Measurements from ENCODE around the gene PILRA. TPM values are rescaled to one million over a fixed set of nuclear protein-coding genes. Genes with fewer than 3 reads are reported as not detected.

Gene PILRA
- polyA plus RNA-seq, 3 donors = 3.4 to 3.7 (median 3.5) TPM

DNA sequence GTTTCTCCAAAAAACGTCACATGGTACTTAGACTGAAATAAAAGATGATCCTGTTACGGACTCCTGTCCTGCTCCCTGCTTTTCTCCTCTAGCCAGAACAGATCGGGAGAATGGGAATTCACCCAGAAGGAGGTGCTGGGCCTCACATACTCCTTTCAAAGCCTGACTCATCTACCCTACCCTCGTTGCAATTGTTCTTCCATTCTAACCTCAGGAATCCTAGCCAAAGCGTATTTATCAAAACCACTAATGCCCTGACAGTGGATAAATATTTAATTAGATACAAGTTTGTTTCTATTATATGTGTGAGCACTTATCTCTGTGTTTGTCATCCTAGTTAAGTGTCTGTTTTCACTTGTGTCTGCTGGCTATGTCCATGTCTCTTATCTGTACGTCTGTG, 33.5 kb downstream of the PILRA start:
- no peak for DNase-seq (ENCODE audit: low read depth in 3 of 3, low spot score in 2 of 3)

DNA sequence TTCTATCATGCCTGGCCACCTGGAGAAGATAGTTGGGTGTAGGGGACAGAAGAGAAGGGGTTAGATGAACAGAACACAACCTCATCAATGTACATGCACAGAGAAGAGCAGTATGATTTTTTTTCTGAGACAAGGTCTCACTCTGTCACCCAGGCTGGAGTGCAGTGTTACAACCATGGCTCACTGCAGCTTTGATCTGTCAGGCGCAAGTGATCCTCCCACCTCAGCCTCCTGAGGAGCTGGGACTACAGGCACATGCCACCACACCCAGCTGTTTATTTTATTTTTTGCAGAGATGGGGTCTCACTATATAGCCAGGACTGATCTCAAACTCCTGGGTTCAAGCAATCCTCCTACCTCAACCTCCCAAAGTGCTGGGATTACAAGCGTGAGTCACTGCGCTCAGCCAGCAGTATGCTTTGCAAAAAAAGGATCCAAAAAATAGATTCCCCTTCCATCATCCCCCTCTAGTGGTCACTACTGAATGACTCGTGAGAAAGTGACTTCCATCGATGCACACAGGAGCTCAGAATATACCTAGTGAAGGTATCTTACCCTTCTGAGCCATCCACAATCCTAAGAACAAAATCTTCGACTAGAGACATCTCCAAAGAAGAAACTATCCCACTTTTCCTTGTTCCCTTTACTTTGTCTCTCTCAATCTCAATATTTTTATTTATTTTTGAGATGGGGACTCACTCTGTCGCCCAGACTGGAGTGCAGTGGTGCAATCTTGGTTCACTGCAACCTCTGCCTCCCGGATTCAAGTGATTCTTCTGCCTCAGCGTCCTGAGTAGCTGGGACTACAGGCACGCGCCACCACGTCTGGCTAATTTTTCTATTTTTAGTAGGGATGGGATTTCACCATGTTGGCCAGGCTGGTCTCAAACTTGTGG, 34.2 kb downstream of the PILRA start:
- peak in 2 of 3 donors; percentile 50 to 55 for DNase-seq (ENCODE audit: low read depth in 3 of 3, low spot score in 2 of 3)

DNA sequence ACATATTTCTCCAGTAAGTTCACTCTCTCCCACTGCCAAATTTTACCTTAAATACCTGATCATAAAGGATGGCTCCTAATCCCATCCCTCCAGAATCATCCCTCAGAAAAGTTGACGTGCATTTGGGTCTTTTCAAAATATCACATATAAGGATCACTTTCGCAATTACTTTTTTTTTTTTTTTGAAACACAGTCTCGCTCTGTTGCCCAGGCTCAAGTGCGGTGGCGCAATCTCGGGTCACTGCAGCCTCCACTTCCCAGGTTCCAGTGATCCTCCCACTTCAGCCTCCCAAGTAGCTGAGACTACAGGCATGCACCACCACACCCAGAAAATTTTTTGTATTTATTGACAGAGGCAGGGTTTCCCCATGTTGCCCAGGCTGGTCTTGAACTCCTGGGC, 37.8 kb downstream of the PILRA start:
- no peak for DNase-seq (ENCODE audit: low read depth in 3 of 3, low spot score in 2 of 3)

DNA sequence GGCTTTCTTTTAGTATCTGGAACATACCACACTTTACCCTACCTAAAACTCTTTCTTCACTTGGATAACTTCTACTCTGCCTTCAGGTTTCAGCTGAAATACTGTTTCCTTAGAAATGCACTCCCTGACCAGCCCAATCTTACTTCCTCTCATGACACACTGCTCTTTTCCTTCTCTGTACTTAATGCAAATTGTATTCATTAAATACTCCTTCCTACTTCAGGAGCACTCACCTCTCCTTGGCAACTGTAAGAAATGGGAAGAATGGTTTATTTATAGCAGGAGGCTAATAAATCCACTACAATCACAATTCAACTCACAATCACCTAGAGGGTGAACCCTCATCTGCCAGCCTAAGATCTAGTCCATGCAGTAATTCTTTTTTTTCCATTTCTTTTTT, 40.1 kb downstream of the PILRA start:
- DNase-seq (ENCODE audit: low read depth in 3 of 3, low spot score in 2 of 3) = no peak

DNA sequence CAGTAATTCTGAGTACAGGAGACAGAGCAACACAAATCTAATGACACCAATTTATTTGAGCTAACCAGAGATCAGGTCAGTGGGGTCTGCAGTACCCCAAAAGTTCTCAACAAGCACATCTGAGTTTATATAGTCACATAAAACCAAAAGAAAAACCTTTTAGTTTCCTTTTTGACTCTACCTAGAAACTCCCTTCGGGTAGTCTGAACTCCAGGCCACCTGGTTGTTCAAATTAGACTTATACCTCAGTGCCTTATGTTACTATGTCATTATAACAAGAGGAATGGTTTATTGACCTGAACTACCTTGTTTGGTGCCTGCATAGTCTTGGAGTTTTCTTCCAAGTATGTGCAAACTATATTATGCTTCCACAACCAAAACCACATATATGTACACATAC, 40.6 kb downstream of the PILRA start:
- no peak for DNase-seq (ENCODE audit: low read depth in 3 of 3, low spot score in 2 of 3)

DNA sequence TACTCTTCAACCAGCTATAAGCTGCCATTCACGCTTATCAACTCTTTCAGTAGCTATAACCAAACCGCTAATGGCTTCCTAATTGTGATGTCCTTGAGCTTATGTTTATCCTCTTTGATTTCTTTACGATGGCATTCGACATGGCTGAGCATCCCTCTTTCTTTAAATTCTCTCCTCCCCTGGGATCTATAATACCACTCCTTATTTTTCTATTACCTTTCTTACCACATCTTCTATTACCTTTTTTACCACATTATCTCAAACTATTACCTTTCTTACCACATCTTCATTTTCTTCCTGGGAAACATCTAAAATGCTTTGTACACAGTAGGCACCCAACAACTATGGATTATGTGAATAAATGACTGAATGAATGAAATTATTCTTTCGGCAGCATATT, 42.2 kb downstream of the PILRA start:
- no peak for DNase-seq (ENCODE audit: low read depth in 3 of 3, low spot score in 2 of 3)

DNA sequence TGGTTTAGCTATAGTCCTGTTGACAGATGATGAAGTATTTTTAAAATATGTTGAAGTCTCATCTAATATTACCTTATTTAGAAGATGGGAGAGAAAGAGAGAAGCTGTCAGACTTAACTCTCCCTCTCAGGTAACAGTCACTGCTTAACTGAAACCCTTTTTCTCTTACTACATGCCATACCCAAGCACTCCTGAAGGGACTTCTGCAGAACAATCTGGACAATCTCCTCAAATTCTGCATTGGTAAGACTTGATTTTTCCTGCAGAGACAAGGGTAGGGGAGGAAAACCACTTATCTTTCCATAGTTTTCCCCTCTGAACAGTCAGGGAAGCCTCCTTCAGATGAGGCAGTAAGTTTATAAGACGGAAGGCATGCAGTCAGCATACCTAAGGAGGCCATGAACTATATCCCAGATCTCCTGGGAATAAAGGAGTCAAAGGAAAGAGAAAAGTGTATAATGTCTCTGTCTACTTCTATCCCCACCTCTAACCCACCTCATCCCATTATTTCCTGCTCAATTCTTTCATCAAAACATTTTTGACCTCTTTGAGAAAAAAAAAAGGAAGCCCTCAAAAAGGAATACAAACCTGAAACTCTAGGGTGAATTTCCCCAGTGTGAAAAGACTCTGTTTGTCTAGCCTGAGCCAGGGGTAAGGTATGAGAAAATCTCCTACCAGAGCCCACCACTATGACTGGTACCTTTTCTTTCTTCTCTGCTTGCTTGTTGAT, 45.8 kb downstream of the PILRA start:
- no peak for DNase-seq (ENCODE audit: low read depth in 3 of 3, low spot score in 2 of 3)

DNA sequence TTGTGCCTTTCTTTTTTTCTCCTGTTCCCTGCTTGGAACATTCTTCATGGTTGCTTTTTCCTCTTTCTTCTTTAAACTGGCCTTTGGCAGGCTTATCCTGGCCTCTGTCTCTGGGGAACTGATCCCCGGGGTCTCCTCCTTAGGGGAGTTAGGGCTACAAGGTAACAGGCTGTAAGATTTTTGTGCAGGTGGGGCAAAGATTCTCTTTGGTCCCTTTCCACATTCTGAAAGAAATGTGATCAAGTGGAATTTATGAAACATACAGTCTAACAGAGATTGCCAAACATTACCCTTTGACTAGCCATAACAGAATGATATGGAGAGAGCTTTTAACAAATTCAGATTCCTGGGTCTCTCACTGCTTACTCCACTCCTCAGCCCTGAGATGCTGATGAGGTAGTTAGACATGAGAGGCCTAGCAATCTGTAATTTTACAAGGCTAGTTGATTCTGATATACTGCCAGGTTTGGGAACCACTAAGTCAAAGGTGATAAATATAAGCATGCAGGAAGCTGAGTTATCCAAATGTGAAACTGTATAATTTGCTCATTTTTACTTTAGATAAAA, 46.5 kb downstream of the PILRA start:
- DNase-seq (ENCODE audit: low read depth in 3 of 3, low spot score in 2 of 3) = no peak

DNA sequence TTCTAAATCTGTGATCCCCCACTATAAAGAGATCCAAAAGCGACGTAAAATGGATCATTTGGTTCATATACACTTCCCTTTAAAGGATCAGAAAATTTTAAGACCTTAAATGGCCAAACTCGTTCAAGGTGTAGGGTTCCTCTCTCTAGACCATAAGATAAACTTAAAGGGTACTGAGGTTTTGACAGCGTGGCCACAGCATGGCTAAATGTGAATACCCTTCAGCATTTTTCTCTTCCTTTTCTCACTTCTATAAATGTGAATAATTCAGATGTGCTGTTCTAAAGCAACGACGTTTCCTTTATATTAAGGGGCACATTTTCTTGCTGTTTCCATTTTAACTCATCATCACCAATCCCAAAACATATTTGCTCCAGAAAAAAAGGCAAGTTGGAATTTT, 50.0 kb downstream of the PILRA start:
- no peak for DNase-seq (ENCODE audit: low read depth in 3 of 3, low spot score in 2 of 3)

DNA sequence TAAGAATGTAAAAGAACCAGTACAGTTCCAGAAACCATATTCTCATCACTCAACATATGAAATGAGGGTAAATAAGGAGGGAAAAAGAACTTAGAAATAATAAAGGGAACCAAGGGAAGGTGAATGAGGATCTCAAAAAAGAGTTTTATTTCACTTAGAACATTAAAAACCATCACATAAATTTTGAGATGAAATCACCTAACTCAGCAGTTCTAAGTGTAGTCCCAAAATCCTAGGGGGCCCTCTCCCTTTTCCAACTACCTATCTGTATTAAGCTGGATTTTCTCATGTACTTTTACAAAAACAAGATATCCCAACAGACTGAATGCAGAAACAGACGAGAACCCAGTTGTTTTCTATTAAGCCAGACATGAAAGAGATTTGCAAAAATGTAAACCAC, 52.1 kb downstream of the PILRA start:
- no peak for DNase-seq (ENCODE audit: low read depth in 3 of 3, low spot score in 2 of 3)

DNA sequence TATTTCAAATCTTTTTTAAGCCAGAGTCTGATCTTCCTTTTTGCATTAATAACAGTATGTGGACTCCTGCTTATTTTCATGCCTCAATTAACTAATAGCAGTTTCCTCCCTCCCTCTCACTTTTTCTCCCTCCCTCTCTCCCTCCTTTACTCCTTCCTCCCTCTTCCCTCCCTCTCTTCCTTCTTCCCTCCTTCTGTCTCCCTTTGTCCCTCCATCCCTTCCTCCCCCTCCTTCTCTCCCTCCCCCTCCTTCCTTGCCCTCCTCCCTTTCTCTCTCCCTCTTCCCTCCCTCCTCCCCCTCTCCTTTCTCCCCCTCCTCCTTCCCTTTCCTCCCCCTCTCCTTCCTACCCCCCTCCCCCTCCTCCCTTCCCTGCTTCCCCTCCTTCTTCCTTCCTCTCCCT, 53.2 kb downstream of the PILRA start:
- no peak for DNase-seq (ENCODE audit: low read depth in 3 of 3, low spot score in 2 of 3)

DNA sequence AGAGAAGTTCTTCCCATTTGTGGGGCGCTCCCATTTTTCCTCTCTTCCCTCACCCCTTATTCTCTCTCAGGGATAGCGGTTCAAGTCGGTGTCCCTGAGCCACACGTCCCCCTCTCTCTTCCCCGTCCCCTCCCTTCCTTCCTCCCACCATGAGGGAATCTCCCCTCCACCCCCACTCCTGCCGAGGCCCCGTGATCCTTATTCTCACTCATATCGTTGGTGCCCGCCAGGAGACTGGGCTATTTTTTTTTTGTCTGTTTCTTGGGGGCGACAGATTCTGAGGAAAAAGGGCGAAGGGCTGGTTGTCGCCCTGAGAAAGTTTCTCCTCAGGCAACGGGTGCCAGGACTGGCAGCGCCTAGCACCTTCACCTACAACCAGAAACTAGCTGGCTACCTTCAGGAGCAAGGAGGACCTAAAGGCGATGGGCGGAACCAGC, 54.5 kb downstream of the PILRA start:
- no peak for DNase-seq (ENCODE audit: low read depth in 3 of 3, low spot score in 2 of 3)

DNA sequence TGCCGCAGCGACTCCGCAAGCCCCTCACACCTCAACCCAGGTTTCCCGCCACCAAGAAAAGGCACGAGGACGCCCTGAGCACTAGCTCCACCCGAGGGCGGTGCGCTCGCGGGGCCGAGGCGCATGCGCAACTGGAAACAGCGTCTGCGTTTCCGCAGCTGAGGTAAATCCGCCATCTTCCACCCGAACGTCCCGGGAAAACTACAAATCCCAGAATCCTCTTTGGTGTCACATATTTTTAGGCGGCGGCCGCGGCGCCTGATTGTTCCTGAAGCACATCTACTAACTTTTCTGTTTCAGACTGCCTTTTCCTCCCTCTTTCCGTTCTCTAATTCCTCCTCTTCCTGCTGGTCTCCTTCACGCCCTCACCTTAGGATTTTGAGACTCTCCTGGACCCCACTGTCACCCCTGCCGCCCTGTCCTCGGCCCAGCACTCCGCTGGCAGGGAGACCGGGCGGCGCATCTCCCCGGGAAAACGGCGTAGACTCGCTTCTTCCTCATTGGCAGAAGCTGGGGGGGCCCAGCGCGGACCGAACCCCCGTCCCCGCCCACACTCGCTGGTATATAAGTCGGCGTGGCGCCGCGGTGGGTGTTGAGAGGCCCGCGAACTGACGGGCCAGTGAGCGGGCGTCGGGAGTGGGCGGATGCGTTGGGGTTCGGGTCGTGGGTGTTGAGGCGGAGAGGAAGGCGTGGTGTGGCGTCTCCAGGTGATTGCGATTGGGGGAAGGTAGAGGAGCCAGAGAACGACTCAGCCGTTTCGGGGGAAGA, 55.1 kb downstream of the PILRA start, which contains the start of gene ZCWPW1:
TSS of gene ZCWPW1 (minus strand) at position 505 of the 768 bp plus-strand sequence. CDS start 8,054 bp downstream, outside the sequence.
- DNase-seq (ENCODE audit: low read depth in 3 of 3, low spot score in 2 of 3) = peak; percentile 95 to 96 (median 95)

DNA sequence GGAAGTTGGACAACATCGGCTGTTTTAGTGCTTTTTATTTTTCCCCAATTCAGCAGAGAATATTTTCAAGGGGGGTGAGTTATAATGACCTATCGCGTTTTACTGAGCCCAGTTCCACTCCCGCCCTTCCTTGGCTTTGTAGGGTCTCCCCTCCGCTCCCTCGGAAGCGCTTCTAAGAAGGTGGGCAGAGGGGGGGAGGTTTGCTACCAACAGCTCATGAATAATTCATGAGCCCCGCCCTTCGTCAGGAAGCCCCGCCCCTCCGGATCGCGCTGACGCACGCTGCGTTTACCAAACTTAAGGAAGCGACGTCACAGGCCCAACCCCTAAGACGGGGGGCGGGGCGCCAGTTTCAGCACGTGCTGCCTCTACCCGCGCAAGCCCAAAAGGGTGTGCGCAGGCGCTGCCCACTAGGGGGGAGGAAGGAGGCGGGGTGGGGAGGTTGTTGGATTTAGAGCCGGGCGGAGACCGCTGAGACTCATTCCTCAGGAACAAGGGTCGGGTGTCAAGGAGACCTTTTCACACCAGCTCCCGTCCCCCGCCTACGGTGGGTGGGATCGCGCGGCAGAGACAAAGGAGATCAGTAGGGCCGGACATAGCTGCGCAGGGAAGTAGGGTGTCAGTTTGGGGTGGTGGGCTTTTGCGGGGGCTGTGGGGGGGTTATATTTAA, 55.8 kb downstream of the PILRA start:
- peak; percentile 99 for DNase-seq (ENCODE audit: low read depth in 3 of 3, low spot score in 2 of 3)

DNA sequence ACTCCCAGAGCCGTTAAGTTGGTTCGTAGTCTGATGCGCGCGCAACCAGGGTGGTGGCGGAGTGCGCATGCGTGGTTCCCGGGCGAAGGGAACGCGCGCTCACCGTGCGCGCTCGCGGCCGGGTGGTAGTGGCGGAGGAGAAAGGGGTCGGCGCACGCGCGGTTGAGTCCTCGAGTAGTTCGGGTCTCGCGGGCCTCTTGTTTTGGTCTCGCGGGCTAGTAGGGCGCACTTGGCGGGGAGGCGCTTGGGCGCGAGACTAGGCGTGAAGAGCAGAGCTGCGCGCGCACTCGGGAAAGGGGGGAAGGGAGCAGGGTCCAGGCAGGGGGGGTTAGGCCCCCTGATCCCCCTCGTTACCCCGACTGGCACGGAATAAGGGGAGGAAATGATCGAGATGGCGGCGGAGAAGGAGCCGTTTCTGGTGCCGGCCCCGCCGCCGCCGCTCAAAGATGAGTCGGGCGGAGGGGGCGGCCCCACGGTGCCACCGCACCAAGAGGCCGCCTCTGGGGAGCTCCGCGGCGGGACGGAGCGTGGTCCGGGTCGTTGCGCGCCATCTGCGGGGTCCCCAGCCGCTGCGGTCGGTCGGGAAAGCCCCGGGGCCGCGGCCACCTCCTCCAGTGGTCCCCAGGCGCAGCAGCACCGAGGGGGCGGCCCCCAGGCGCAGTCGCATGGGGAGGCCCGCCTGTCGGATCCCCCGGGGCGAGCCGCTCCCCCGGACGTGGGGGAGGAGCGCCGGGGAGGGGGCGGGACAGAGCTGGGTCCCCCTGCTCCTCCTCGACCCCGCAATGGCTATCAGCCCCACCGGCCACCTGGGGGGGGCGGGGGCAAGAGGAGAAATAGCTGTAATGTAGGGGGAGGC, 56.6 kb downstream of the PILRA start, which contains the start of gene MEPCE:
TSS of gene MEPCE (plus strand) at position 195 of the 856 bp plus-strand sequence. CDS start at position 383, 188 bp downstream.
- peak; percentile 87 to 94 (median 90) for DNase-seq (ENCODE audit: low read depth in 3 of 3, low spot score in 2 of 3)

DNA sequence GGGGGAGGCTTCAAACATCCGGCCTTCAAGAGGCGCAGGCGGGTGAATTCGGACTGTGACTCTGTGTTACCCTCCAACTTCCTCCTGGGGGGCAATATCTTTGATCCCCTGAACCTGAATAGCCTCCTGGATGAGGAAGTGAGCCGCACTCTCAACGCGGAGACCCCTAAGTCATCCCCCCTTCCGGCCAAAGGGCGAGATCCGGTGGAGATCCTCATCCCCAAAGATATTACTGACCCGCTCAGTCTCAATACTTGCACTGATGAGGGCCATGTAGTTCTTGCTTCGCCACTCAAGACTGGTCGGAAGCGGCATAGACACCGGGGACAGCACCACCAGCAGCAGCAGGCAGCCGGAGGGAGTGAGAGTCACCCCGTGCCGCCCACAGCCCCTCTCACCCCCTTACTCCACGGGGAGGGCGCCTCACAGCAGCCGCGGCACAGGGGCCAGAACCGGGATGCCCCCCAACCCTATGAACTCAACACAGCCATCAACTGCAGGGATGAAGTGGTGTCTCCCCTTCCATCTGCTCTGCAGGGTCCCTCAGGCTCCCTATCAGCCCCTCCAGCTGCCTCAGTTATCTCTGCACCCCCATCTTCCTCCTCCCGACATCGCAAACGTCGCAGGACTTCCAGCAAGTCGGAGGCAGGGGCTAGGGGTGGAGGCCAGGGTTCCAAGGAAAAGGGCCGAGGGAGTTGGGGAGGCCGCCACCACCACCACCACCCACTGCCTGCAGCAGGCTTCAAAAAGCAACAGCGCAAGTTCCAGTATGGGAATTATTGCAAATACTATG, 57.4 kb downstream of the PILRA start:
- DNase-seq (ENCODE audit: low read depth in 3 of 3, low spot score in 2 of 3) = no peak

DNA sequence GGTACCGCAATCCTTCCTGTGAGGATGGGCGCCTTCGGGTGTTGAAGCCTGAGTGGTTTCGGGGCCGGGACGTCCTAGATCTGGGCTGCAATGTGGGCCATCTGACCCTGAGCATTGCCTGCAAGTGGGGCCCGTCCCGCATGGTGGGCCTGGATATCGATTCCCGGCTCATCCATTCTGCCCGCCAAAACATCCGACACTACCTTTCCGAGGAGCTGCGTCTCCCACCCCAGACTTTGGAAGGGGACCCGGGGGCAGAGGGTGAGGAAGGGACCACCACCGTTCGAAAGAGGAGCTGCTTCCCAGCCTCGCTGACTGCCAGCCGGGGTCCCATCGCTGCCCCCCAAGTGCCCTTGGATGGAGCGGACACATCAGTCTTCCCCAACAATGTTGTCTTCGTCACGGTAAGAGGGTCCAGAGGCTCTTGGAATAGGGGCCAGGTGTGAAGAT, 58.0 kb downstream of the PILRA start:
- no peak for DNase-seq (ENCODE audit: low read depth in 3 of 3, low spot score in 2 of 3)

DNA sequence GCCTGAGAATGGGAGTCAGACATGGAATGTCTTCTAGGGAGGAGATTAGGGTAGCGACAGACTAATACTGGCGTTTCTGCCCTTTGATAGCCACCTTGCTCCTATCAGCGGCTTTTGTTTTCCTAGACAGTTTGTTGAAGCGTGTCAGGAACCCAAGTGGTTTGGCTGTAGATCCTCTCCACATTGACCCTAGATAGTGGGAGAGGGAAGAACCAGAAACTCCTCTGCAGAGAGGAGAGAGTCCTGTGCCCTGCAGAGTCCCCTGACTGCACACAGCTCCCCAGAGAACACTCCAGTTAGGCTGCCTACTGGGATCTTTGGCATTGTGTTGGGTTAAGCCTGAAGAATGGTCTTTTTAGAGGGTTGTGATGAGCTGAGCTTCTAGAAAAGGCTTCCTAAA, 58.8 kb downstream of the PILRA start:
- no peak for DNase-seq (ENCODE audit: low read depth in 3 of 3, low spot score in 2 of 3)

Measured in right renal cortex interstitium (tissue), 3 donors.